Measurements from ENCODE around the gene PIAS2.

DNA sequence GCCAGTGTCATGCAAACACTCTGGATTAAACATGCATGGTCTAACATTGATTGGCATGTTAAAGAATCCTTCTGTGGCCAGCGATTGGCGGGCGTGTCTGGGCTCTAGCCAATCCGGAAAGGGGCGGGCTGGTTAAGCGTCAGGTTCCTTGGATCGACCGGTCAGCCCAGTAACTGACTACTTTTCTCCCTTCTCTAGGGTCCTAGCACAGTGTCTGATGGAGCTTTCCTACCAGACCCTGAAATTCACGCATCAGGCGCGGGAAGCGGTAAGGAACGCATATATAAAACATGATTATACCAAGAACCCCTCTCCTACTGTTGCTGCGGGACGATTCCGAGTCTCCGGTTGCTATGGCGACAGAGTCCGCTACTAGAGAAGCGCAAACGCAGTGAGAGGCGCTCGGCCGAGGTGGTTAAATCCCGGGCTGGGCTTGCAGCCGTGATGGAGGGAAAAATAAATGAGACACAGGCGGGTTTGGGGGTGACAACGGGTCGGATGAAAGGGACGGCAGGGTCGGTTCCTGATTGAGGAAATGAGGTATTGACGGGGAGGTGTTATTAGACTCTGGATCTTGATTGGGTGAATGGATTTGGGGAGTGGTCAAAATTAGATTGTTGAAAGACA, 29.5 kb upstream of the PIAS2 start:
- TF ChIP-seq YY1 (IDR thresholded peaks at IDR 0.05; ENCODE audit: insufficient read depth, insufficient read length) (no peak), SUZ12 (IDR thresholded peaks at IDR 0.05; ENCODE audit: extremely low read depth, insufficient read depth, insufficient read length) (no peak)

Measured in NT2/D1 (cell line).